A673 (cell line): ENCODE data around the gene GAS2L3. TPM values are rescaled to one million over a fixed set of nuclear protein-coding genes. Genes with fewer than 3 reads are reported as not detected.

Experiments
- BruUV-seq: library from RNA; stranded (reverse); fragments of 400-500 nt; replicated peaks from 2 replicates; lab custom pipeline; 2021; lab: Mats Ljungman, UMichigan
- CTCF ChIA-PET: fragments of 300-600 bp; sonication (Branson Sonifier 250); formaldehyde crosslinking; loops from one replicate; lab custom pipeline; 2022; ENCODE audit warnings: antibody characterized with exemption; lab: Charles Lee
- POLR2A ChIA-PET: fragments of 300-600 bp; sonication (Branson Sonifier 250); formaldehyde crosslinking; loops from one replicate; lab custom pipeline; 2022; ENCODE audit warnings: antibody characterized with exemption; ENCODE audit not compliant: low non-redundant PET; lab: Charles Lee
- DNase-seq: peaks from one replicate; pipeline ENCODE4 v3.0.0-alpha.2; 2015; ENCODE audit warnings: low spot score
- H3K27ac ChIP-seq: fragments of 200-600 bp; sonication (generic); 2 replicates; pipeline ENCODE4 v1.5.1; 2016; ENCODE audit warnings: mixed run types, low read depth, mild to moderate bottlenecking, mixed read lengths, antibody characterized with exemption, low read length; ENCODE audit not compliant: poor library complexity, severe bottlenecking
- H3K27me3 ChIP-seq: fragments of 200-600 bp; sonication (generic); replicated peaks from 2 replicates; pipeline ENCODE4 v1.6.1; 2017; ENCODE audit warnings: mixed run types, low read depth, mild to moderate bottlenecking, mixed read lengths, antibody characterized with exemption, low read length; ENCODE audit not compliant: insufficient read depth, poor library complexity
- H3K36me3 ChIP-seq: fragments of 200-600 bp; sonication (generic); 2 replicates; pipeline ENCODE4 v1.6.1; 2016; ENCODE audit warnings: mixed run types, mild to moderate bottlenecking, mixed read lengths, antibody characterized with exemption, low read length; ENCODE audit not compliant: insufficient read depth, poor library complexity, severe bottlenecking
- H3K4me1 ChIP-seq: fragments of 200-600 bp; sonication (generic); 2 replicates; pipeline ENCODE4 v1.6.1; 2017; ENCODE audit warnings: mixed run types, mild to moderate bottlenecking, mixed read lengths, antibody characterized with exemption, low read length; ENCODE audit not compliant: insufficient read depth, poor library complexity, severe bottlenecking
- H3K4me3 ChIP-seq: fragments of 200-600 bp; sonication (generic); 2 replicates; pipeline ENCODE4 v1.5.1; 2016; ENCODE audit warnings: low read depth, mixed run types, mild to moderate bottlenecking, mixed read lengths, low read length; ENCODE audit not compliant: poor library complexity, severe bottlenecking
- H3K9me3 ChIP-seq: fragments of 200-600 bp; sonication (generic); 2 replicates; pipeline ENCODE4 v1.6.1; 2016; ENCODE audit warnings: mixed run types, low read depth, mild to moderate bottlenecking, mixed read lengths, antibody characterized with exemption, low read length; ENCODE audit not compliant: poor library complexity, severe bottlenecking
- EZH2 ChIP-seq: fragments of 200-600 bp; sonication (generic); IDR thresholded peaks from 2 replicates; pipeline ENCODE4 v1.6.1; 2017; ENCODE audit warnings: borderline replicate concordance, low read depth, mild to moderate bottlenecking, mixed read lengths, antibody characterized with exemption, low read length; ENCODE audit not compliant: poor library complexity, severe bottlenecking
- intact Hi-C: fragments of 100-400 bp; cut with micrococcal nuclease; formaldehyde crosslinking; loops from one replicate; pipeline ENCODE4 v1.10.0; 2022; ENCODE audit not compliant: unreplicated experiment
- total RNA-seq: library from RNA; stranded (reverse); gene quantifications from 2 replicates; pipeline ENCODE4 v1.2.3, GENCODE V29; 2021
- TF ChIP-seq, protein P1 (sequence below): fragments of 300-800, 200-600 bp; sonication (generic); conservative IDR thresholded peaks from 2 replicates; pipeline ENCODE4 v1.5.1; 2017; ENCODE audit warnings: low read depth, mild to moderate bottlenecking, antibody characterized with exemption, low read length, moderate library complexity, mixed read lengths

Gene GAS2L3
- total RNA-seq, 1 experiment from 2014 or later = 44.8 TPM

DNA sequence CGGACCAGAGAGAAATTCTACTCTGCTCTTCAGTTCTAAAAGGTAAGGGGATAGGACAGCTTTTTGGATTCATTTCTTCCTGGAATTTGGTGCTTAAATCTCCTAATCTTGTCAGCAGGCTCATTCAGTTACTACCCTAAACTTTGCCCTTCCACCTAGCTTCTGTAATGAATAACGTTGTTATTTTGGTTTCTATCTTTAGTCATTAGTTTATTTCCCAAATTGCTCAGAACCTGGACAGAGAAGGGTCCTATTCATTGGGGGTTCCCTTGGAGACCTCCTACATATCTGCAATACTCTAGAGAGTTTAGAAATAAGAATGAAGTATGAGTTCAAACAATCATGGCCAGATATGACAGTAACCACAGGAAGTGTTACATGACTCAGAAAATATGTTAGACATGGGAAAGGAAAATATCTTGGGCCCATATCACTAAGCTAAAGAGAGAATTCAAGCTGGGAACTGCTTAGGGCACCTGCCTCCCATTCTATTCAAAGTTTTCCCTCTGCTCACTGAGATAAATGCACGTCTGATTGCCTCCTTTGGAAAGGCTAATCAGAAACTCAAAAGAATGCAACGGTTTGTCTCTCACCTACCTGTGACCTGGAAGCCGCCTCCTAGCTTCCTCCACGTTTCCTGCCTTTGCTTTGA, 87.9 kb downstream of the GAS2L3 start:
- no TSS peak for BruUV-seq
- no peaks in the 10 kb centered on the region for H3K9me3 ChIP-seq
- H3K27me3 ChIP-seq = peaks cover 3% of the 10 kb centered on the region
- ChIA-PET POLR2A (no interaction called here), CTCF (no interaction called here)
- H3K4me1 ChIP-seq = peaks cover 7% of the 10 kb centered on the region
- DNase-seq = no peak
- no peaks in the 10 kb centered on the region for H3K36me3 ChIP-seq
- TF ChIP-seq, protein P1, sequence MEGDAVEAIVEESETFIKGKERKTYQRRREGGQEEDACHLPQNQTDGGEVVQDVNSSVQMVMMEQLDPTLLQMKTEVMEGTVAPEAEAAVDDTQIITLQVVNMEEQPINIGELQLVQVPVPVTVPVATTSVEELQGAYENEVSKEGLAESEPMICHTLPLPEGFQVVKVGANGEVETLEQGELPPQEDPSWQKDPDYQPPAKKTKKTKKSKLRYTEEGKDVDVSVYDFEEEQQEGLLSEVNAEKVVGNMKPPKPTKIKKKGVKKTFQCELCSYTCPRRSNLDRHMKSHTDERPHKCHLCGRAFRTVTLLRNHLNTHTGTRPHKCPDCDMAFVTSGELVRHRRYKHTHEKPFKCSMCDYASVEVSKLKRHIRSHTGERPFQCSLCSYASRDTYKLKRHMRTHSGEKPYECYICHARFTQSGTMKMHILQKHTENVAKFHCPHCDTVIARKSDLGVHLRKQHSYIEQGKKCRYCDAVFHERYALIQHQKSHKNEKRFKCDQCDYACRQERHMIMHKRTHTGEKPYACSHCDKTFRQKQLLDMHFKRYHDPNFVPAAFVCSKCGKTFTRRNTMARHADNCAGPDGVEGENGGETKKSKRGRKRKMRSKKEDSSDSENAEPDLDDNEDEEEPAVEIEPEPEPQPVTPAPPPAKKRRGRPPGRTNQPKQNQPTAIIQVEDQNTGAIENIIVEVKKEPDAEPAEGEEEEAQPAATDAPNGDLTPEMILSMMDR = no peak
- TF ChIP-seq EZH2 = no peak
- intact Hi-C loops = no loop called here
- no peak overlapping the region for H3K27ac ChIP-seq
- H3K4me3 ChIP-seq = no peak overlapping the region

DNA sequence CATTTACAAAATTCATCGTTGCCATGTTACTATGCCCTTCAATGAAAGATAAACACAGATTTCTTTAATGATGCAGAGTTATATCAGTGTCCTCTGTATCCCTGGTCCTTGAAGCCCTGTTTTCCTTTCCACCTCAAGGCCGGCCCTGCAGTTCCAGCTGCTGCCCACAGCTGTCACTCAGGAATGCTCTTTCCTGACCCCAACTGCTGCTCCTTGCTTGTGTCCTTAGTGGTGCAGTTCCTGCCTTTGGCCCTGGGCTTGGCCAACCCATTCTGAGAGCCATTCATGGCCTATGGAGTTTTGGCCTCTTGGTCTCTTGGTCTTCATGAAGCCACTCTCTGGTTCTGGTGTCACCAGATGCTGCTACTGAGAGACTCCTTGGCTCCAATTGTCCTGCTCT, 93.1 kb downstream of the GAS2L3 start:
- Histone ChIP-seq H3K9me3 (no peaks in the 10 kb centered on the region), H3K27ac (no peak overlapping the region), H3K4me1 (no peaks in the 10 kb centered on the region), H3K4me3 (no peak overlapping the region), H3K27me3 (peaks cover 3% of the 10 kb centered on the region), H3K36me3 (no peaks in the 10 kb centered on the region)
- no TSS peak for BruUV-seq
- ChIA-PET CTCF (no interaction called here), POLR2A (no interaction called here)
- no peak for DNase-seq
- TF ChIP-seq, protein P1 = no peak
- intact Hi-C loops = no loop called here

DNA sequence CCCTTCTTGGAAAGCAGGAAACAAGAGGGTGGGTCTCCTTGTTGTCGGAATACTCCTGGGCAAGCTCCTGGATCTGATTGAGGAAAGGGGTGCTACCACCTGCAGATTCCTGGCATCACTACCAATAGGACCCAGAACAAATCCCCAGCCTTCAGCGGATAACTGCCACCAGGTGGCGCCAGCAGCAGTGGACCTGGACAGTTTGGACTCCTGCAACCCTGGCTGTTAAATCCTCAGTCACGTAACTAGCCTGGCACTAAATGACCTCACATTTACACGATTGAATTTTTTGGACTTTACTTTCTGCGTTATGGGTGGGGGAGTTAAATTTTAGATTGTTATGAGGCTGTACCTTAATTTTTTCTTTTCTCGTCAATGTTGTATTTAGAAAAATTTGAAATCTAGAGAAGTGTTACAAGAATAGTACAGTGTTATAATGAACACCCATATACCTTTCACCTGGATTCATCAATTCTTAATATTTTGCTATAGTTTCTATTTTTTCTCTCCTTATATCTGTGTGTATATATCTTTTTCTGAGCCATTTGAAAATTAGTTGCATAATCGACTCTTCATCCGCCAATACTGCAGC, 95.6 kb downstream of the GAS2L3 start:
- intact Hi-C loops = loop anchor here (2.0 kb wide), 1 partner anchor 66 kb away; no protein-coding TSS in a partner anchor
- POLR2A ChIA-PET = no interaction called here
- H3K36me3 ChIP-seq = no peaks in the 10 kb centered on the region
- CTCF ChIA-PET = no interaction called here
- BruUV-seq = no TSS peak
- TF ChIP-seq, protein P1 = peak; percentile 98
- TF ChIP-seq EZH2 = no peak
- H3K9me3 ChIP-seq = no peaks in the 10 kb centered on the region
- DNase-seq = peak; percentile 75
- no peaks in the 10 kb centered on the region for H3K27me3 ChIP-seq
- no peak overlapping the region for H3K4me3 ChIP-seq
- H3K4me1 ChIP-seq = no peaks in the 10 kb centered on the region
- no peak overlapping the region for H3K27ac ChIP-seq
